Ectodermal cell (in vitro differentiated cells): ENCODE data around the gene RNF187.

Source experiments
- H3K27ac ChIP-seq: 2 replicates; pipeline ENCODE4 v1.7.0; 2013; ENCODE audit warnings: mild to moderate bottlenecking, low read depth, low read length; ENCODE audit not compliant: insufficient read depth, poor library complexity, severe bottlenecking
- H3K27me3 ChIP-seq: 2 replicates; pipeline ENCODE4 v1.7.0; 2013; ENCODE audit warnings: mild to moderate bottlenecking, low read length; ENCODE audit not compliant: insufficient read depth, control insufficient read depth, poor library complexity, severe bottlenecking
- H3K36me3 ChIP-seq: one replicate; pipeline ENCODE4 v1.7.0; 2013; ENCODE audit warnings: low read length; ENCODE audit not compliant: control insufficient read depth, insufficient read depth
- H3K4me1 ChIP-seq: one replicate; pipeline ENCODE4 v1.7.0; 2013; ENCODE audit warnings: low read length; ENCODE audit not compliant: control insufficient read depth, insufficient read depth
- H3K4me3 ChIP-seq: 2 replicates; pipeline ENCODE4 v1.7.0; 2013; ENCODE audit warnings: low read depth, low read length, control low read depth; ENCODE audit not compliant: insufficient read depth
- H3K9me3 ChIP-seq: 2 replicates; pipeline ENCODE4 v1.7.0; 2013; ENCODE audit warnings: mild to moderate bottlenecking, low read length, moderate library complexity; ENCODE audit not compliant: control insufficient read depth
- WGBS, 2 experiments: methylation state at CpG; one replicate each; pipeline ENCODE4 v1.1.7; 2013; ENCODE audit warnings: missing lambda C conversion rate in 2 of 2; 5-methylcytosine and 5-hydroxymethylcytosine counted together

Gene RNF187

DNA sequence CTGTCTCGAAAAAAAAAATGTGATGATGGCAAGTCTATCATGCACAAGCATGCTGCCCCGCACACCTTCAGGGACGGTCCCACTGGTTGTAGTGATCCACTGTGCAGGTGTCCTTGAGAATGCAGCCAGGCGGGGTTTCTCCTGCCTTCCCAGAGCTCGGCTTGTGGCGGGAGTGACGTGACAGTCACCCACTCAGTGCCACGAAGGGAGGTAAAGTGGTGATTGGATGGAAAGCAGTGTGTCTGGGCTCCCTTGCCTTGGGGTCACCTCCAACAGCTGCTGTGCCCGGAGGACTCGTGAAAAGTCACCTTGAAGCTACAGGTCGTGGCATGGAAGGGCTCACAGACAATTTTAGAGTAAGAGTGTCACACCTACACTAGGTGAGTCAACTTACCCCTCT lies 37.0 kb upstream of the RNF187 start:
- Histone ChIP-seq H3K4me1 (peaks cover 4% of the 10 kb centered on the region), H3K27ac (no peak overlapping the region), H3K4me3 (no peak overlapping the region), H3K9me3 (no peaks in the 10 kb centered on the region), H3K27me3 (peaks cover 29% of the 10 kb centered on the region), H3K36me3 (no peaks in the 10 kb centered on the region)
- WGBS, 2 experiments = 88 to 94% methylated on average over 11 of the region's 11 CpGs

DNA sequence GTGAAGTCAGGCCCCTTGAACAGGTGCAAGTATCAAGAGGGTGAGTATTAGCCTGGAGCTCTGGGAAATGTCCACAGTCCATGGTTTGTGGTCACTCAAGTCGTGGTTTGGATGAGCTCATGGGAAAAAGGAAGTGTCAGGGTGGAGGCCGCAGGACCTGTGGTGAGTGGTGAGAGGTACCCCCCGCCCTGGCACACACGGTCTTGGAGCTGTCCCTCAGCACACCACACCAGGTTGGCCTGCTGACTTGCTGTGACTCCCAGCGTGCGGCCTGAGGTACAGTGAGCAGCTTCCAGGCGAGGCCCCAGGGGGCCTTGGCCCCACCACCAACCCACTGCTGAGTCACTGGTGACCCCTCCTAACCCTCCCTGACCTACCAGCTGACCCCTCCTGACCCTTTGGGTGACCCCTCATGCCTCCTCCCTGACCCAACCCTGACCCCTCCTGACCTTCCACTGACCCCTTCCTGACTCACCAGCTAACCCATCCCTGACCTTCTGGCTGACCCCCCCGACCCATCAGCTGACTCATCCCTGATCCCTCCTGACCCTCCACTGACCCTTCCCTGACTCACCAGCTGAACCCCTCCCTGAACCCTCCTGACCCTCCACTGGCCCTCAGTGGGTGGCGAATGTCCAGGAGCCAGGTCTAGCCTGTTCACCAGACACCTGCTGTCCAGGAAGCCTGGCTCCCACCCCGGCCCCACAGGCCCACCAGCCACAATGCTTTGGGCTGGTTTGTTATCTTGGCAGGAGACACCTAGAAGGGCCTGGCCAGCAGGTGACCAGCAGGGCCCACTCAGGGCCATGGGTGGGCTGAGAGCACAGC lies 34.8 kb upstream of the RNF187 start:
- WGBS, 2 experiments = 89 to 92% methylated on average over 10 of the region's 10 CpGs
- no peaks in the 10 kb centered on the region for H3K36me3 ChIP-seq
- no peaks in the 10 kb centered on the region for H3K9me3 ChIP-seq
- peaks cover 3% of the 10 kb centered on the region for H3K4me1 ChIP-seq
- H3K27ac ChIP-seq = no peak overlapping the region
- H3K27me3 ChIP-seq = peaks cover 7% of the 10 kb centered on the region
- H3K4me3 ChIP-seq = no peak overlapping the region

DNA sequence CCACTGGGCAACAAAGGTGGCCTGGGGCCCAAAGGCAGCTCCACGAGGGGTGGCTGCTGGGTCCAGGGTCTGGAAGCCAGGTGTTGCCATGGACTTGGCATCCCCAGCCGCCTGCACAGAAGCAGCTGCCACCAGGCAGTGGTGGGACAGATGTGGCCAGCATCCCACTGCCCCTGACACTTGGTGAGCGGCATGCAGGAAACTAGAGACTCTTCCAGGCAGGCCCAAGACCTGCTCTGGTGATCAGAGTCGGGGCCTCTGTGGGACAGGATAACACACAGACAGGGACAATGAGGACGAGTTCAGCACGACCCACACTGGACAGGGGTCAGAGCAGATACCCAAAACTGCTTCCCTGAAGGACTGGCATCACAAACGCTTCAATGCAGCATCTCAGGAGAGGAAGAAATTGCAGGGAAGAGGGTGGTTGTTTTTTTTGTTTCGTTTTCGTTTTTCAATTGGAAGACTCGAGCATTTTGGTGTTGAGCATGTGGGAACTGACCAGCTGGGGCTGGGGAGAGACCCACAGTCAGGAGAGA lies 34.1 kb upstream of the RNF187 start:
- WGBS, 2 experiments = 89 to 93% methylated on average over 10 of the region's 10 CpGs
- Histone ChIP-seq H3K4me3 (no peak overlapping the region), H3K27ac (no peak overlapping the region), H3K4me1 (peaks cover 3% of the 10 kb centered on the region), H3K27me3 (peaks cover under 1% of the 10 kb centered on the region), H3K9me3 (no peaks in the 10 kb centered on the region), H3K36me3 (no peaks in the 10 kb centered on the region)

DNA sequence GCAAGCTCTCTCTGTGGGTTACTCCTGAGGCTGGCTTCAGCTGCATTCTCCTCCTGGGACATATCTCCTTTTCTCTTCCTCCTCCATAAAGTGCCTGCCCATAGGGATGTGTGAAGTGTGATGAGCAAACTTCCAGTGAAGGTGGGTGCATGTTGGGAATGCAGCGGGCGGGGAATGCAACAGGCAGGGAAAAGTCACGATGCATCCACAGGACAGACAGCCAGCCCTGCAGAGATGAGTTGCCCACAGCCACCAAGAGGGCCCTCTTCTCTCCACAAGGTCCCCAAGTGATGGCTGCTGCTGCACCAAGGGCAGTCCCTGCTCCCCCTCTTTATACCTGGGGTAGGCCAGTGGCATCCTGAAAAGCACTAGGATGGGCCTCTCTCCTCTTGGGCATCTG lies 33.6 kb upstream of the RNF187 start:
- Histone ChIP-seq H3K4me1 (peaks cover 3% of the 10 kb centered on the region), H3K27ac (no peak overlapping the region), H3K9me3 (no peaks in the 10 kb centered on the region), H3K36me3 (no peaks in the 10 kb centered on the region), H3K27me3 (no peaks in the 10 kb centered on the region), H3K4me3 (no peak overlapping the region)
- WGBS, 2 experiments = 89 to 91% methylated on average over 3 of the region's 3 CpGs

DNA sequence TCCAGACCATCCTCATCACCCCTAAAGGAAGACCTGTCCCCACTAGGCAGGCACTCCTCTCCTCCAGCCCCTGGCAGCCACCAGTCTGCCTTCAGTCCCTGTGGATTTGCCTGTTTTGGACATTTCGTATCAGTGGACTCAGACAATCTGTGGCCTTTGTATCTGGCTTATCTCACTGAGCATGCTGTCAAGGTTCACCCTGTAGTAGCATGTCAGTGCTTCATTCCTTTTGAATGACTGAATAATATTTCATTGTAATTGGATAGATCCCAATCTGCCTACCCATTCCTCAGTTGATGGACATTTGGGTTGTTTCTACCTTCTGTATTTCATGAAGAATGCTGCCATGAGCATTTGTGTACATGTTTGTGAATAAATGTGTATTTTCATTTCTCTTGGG lies 32.9 kb upstream of the RNF187 start:
- Histone ChIP-seq H3K27me3 (no peaks in the 10 kb centered on the region), H3K4me1 (peaks cover 3% of the 10 kb centered on the region), H3K27ac (no peak overlapping the region), H3K4me3 (no peak overlapping the region), H3K9me3 (no peaks in the 10 kb centered on the region), H3K36me3 (no peaks in the 10 kb centered on the region)
- WGBS, 2 experiments = 94 to 97% methylated on average over 1 of the region's 1 CpG

DNA sequence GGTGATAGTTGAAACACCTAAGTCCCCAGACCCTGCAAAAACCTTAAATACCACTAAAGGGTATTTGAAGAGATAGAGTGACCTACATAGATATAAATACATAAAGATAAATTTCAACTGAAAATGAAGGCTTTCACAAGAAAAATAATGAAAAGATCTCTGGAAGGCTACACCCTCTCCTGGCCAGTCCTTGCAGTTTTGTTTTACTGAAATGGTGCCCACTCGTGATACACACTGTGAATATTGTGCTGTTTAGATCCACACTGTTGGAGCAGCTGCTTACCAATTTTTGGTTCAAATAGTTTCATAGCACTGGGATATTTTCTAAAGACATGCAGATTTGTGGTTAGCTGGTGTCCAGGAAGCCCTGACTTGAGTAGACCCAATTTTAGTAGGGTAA lies 31.5 kb upstream of the RNF187 start:
- no peaks in the 10 kb centered on the region for H3K36me3 ChIP-seq
- WGBS, 2 experiments = 41 to 57% methylated on average over 1 of the region's 1 CpG
- H3K4me1 ChIP-seq = peaks cover 7% of the 10 kb centered on the region
- peaks cover 5% of the 10 kb centered on the region for H3K27me3 ChIP-seq
- H3K9me3 ChIP-seq = no peaks in the 10 kb centered on the region
- H3K4me3 ChIP-seq = no peak overlapping the region
- H3K27ac ChIP-seq = no peak overlapping the region

DNA sequence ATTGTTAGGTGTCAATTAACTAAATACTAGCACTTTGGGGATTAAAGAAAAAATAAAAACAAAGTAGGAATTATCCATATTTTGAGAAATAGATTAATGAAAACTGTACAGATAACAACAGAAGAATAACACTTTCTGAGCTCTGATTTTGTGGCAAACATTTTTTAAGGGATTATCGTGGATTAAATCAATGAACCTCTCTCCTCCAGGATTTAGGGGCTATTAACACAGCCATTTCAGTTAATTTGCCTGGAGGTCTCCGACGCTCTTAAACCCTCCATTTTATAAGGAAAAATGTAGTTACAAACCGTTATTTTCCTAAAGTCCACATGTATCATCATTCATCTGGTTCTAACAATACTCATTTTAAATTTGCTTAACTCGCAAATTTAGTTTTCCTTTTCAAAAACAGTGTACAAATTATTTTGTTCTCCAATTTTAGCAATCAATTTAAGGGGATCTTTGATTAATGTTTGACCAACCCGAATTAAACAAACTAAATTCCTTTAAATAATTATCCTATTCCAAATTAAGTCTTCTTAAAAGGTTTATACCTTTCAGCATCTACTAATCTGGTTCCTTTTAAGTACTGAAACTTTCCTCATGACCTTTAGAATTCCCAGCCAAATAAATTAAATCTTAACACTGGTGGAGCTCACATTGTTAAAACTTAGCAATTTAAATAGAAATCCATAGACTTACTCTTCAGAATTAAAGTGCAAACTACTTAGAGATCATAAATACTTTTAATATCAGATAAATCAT lies 30.7 kb upstream of the RNF187 start:
- Histone ChIP-seq H3K27me3 (peaks cover 12% of the 10 kb centered on the region), H3K4me3 (peak overlapping the region; percentile 76), H3K36me3 (no peaks in the 10 kb centered on the region), H3K4me1 (peaks cover 7% of the 10 kb centered on the region), H3K27ac (no peak overlapping the region), H3K9me3 (no peaks in the 10 kb centered on the region)
- 8 to 20% methylated on average over 6 of the region's 6 CpGs for WGBS, 2 experiments

DNA sequence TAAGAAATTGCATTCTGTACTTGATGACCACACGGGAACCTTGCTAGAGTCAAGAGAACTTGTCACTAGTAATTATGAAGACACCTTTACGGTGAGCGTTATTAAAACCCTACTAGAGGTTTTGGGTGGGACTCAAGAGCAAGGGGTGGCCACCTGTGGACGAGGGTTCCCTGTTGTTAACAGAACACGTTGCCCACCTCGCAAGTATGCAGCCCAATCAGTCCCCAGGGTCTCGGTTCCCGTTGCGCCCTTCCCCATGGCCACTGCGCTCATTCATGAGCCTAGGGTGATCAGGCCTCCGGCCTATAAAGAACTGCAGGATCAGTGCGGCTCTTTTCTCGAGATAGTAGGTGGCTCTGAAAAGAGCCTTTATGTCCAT lies 30.2 kb upstream of the RNF187 start:
- peak overlapping the region; percentile 96 for H3K27ac ChIP-seq
- peaks cover 7% of the 10 kb centered on the region for H3K4me1 ChIP-seq
- H3K36me3 ChIP-seq = no peaks in the 10 kb centered on the region
- peaks cover 18% of the 10 kb centered on the region for H3K27me3 ChIP-seq
- 1 to 2% methylated on average over 13 of the region's 13 CpGs for WGBS, 2 experiments
- H3K4me3 ChIP-seq = peak overlapping the region; percentile 76
- no peaks in the 10 kb centered on the region for H3K9me3 ChIP-seq

DNA sequence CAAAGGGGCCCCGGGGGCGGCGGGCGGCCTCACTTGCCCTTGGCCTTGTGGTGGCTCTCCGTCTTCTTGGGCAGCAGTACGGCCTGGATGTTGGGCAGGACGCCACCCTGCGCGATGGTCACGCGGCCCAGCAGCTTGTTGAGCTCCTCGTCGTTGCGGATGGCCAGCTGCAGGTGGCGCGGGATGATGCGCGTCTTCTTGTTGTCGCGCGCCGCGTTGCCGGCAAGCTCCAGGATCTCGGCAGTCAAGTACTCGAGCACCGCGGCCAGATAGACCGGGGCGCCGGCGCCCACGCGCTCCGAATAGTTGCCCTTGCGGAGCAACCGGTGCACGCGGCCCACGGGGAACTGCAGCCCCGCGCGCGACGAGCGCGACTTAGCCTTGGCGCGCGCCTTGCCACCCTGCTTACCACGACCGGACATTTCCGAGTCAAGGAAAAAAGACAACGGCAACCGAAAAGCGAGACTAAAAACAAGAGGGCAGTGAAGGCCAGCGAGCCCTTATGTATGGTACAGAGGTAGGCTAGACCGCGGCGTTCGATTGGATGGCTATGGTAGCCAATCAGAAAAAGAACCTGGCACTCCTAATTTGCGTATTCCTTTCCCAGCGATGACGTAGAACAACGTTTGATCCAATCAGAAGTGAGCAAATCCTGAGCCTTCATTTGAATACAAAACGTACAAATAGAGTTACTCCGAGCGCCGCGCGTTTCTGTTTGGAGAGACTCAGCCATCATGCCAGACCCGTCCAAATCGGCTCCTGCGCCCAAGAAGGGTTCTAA lies 29.6 kb upstream of the RNF187 start:
- H3K4me3 ChIP-seq = peak overlapping the region; percentile 76
- peak overlapping the region; percentile 96 for H3K27ac ChIP-seq
- H3K4me1 ChIP-seq = peaks cover 7% of the 10 kb centered on the region
- H3K9me3 ChIP-seq = no peaks in the 10 kb centered on the region
- no peaks in the 10 kb centered on the region for H3K36me3 ChIP-seq
- WGBS, 2 experiments = 0% methylated on average over 74 of the region's 74 CpGs
- peaks cover 23% of the 10 kb centered on the region for H3K27me3 ChIP-seq
